H9 (cell line): ENCODE data around the gene EVX2. TPM values are rescaled to one million over a fixed set of nuclear protein-coding genes. Genes with fewer than 3 reads are reported as not detected.

Experiments
- DNase-seq: peaks from one replicate; pipeline ENCODE4 v3.0.0-alpha.2; 2017
- H2AFZ ChIP-seq: one replicate; pipeline ENCODE4 v1.6.1; 2013; ENCODE audit warnings: mild to moderate bottlenecking, low read length, control low read depth, moderate library complexity
- H2AK5ac ChIP-seq: 2 replicates; pipeline ENCODE4 v1.6.1; 2013; ENCODE audit warnings: low read length, control low read depth, mixed read lengths; ENCODE audit not compliant: insufficient read length
- H2BK120ac ChIP-seq: one replicate; pipeline ENCODE4 v1.6.1; 2013; ENCODE audit warnings: low read depth, mild to moderate bottlenecking, low read length, control low read depth, inconsistent platforms; ENCODE audit not compliant: poor library complexity, severe bottlenecking
- H2BK12ac ChIP-seq: 2 replicates; pipeline ENCODE4 v1.6.1; 2013; ENCODE audit warnings: low read length, control low read depth, mixed read lengths, low read depth; ENCODE audit not compliant: insufficient read length
- H2BK15ac ChIP-seq: 2 replicates; pipeline ENCODE4 v1.6.1; 2013; ENCODE audit warnings: low read depth, low read length, control low read depth
- H2BK20ac ChIP-seq: one replicate; pipeline ENCODE4 v1.6.1; 2013; ENCODE audit warnings: low read depth, mild to moderate bottlenecking, low read length, control low read depth, inconsistent platforms; ENCODE audit not compliant: poor library complexity, severe bottlenecking
- H2BK5ac ChIP-seq: 2 replicates; pipeline ENCODE4 v1.6.1; 2013; ENCODE audit warnings: low read length, control low read depth, mixed read lengths; ENCODE audit not compliant: insufficient read length
- H3K14ac ChIP-seq: 2 replicates; pipeline ENCODE4 v1.6.1; 2013; ENCODE audit warnings: low read length, control low read depth; ENCODE audit not compliant: insufficient read depth
- H3K18ac ChIP-seq: 2 replicates; pipeline ENCODE4 v1.6.1; 2013; ENCODE audit warnings: low read depth, mild to moderate bottlenecking, mixed read lengths, low read length, control low read depth; ENCODE audit not compliant: insufficient read length
- H3K23ac ChIP-seq: 2 replicates; pipeline ENCODE4 v1.6.1; 2013; ENCODE audit warnings: low read length, control low read depth, mixed read lengths, low read depth; ENCODE audit not compliant: insufficient read length
- H3K23me2 ChIP-seq: 2 replicates; pipeline ENCODE4 v1.6.1; 2013; ENCODE audit warnings: low read depth, mild to moderate bottlenecking, mixed read lengths, low read length, control low read depth; ENCODE audit not compliant: insufficient read length, poor library complexity, severe bottlenecking
- H3K27ac ChIP-seq: 2 replicates; pipeline ENCODE4 v1.5.1; 2013; ENCODE audit warnings: low read length, control low read depth, mixed read lengths, low read depth; ENCODE audit not compliant: insufficient read length
- H3K27me3 ChIP-seq: 2 replicates; pipeline ENCODE4 v1.6.1; 2013; ENCODE audit warnings: low read length, control low read depth, inconsistent platforms; ENCODE audit not compliant: insufficient read depth
- H3K4ac ChIP-seq: 2 replicates; pipeline ENCODE4 v1.6.1; 2013; ENCODE audit warnings: low read depth, mild to moderate bottlenecking, control low read depth, inconsistent platforms, low read length, moderate library complexity
- H3K4me1 ChIP-seq: 2 replicates; pipeline ENCODE4 v1.6.1; 2013; ENCODE audit warnings: low read length, control low read depth, inconsistent platforms; ENCODE audit not compliant: insufficient read depth
- H3K4me2 ChIP-seq: 2 replicates; pipeline ENCODE4 v1.6.1; 2013; ENCODE audit warnings: low read length, control low read depth, mixed read lengths; ENCODE audit not compliant: insufficient read length, insufficient read depth
- H3K56ac ChIP-seq: 2 replicates; pipeline ENCODE4 v1.6.1; 2013; ENCODE audit warnings: low read depth, mild to moderate bottlenecking, mixed read lengths, low read length, control low read depth; ENCODE audit not compliant: insufficient read length
- H3K79me1 ChIP-seq: 2 replicates; pipeline ENCODE4 v1.6.1; 2013; ENCODE audit warnings: low read depth, mild to moderate bottlenecking, moderate library complexity, low read length, control low read depth, inconsistent platforms; ENCODE audit not compliant: insufficient read depth, poor library complexity, severe bottlenecking
- H3K79me2 ChIP-seq: 2 replicates; pipeline ENCODE4 v1.6.1; 2013; ENCODE audit warnings: low read length, control low read depth, inconsistent platforms; ENCODE audit not compliant: insufficient read depth
- H3K9ac ChIP-seq: 2 replicates; pipeline ENCODE4 v1.6.1; 2013; ENCODE audit warnings: low read length, control low read depth, mixed read lengths; ENCODE audit not compliant: insufficient read length; ENCODE audit errors: extremely low read depth
- H3K9me3 ChIP-seq: one replicate; pipeline ENCODE4 v1.6.1; 2013; ENCODE audit warnings: low read depth, low read length, inconsistent platforms; ENCODE audit not compliant: control insufficient read depth
- H3T11ph ChIP-seq: one replicate; pipeline ENCODE4 v1.6.1; 2013; ENCODE audit warnings: mild to moderate bottlenecking, low read length, control low read depth, inconsistent platforms
- H4K20me1 ChIP-seq: one replicate; pipeline ENCODE4 v1.6.1; 2013; ENCODE audit not compliant: control insufficient read depth, insufficient read length, insufficient read depth
- H4K5ac ChIP-seq: 2 replicates; pipeline ENCODE4 v1.6.1; 2013; ENCODE audit warnings: low read depth, mild to moderate bottlenecking, mixed read lengths, low read length, control low read depth; ENCODE audit not compliant: insufficient read length
- H4K8ac ChIP-seq: replicated peaks from 2 replicates; pipeline ENCODE4 v1.6.1; 2013; ENCODE audit warnings: low read length, control low read depth, mixed read lengths, low read depth; ENCODE audit not compliant: insufficient read length
- H4K91ac ChIP-seq: 2 replicates; pipeline ENCODE4 v1.6.1; 2013; ENCODE audit warnings: low read depth, mild to moderate bottlenecking, moderate library complexity, mixed read lengths, low read length, control low read depth; ENCODE audit not compliant: insufficient read length
- H3K27ac Mint-ChIP-seq, 3 experiments: 2 replicates in 2 of 3; 3 replicates in 1 of 3; pipeline ENCODE4 v1.8.0; 2020 to 2021; ENCODE audit warnings: mixed read lengths in 3 of 3, mild to moderate bottlenecking in 1 of 3, moderate library complexity in 1 of 3
- H3K27me3 Mint-ChIP-seq: 2 replicates; pipeline ENCODE4 v1.8.0; 2021; ENCODE audit warnings: low read depth, mild to moderate bottlenecking, moderate library complexity, mixed read lengths
- H3K36me3 Mint-ChIP-seq, 3 experiments: 2 replicates in 2 of 3; 3 replicates in 1 of 3; pipeline ENCODE4 v1.8.0; 2020 to 2021; ENCODE audit warnings: low read depth in 3 of 3, mixed read lengths in 3 of 3; ENCODE audit not compliant: insufficient read depth in 1 of 3
- H3K4me1 Mint-ChIP-seq, 2 experiments: 2 replicates each; pipeline ENCODE4 v1.8.0; 2020; ENCODE audit warnings: mixed read lengths in 2 of 2
- H3K4me3 Mint-ChIP-seq, 2 experiments: 2 replicates in 1 of 2; 3 replicates in 1 of 2; pipeline ENCODE4 v1.8.0; 2020 to 2021; ENCODE audit warnings: mild to moderate bottlenecking in 2 of 2, mixed read lengths in 2 of 2, moderate library complexity in 1 of 2
- H3K9me3 Mint-ChIP-seq, 2 experiments: 2 replicates in 1 of 2; 3 replicates in 1 of 2; pipeline ENCODE4 v1.8.0; 2020; ENCODE audit warnings: mild to moderate bottlenecking in 2 of 2, mixed read lengths in 2 of 2, moderate library complexity in 1 of 2
- WGBS: extraction: QIAGEN DNeasy Blood & Tissue Kit; methylation state at CpG from one replicate; pipeline ENCODE4 v1.1.7; 2013; ENCODE audit warnings: missing lambda C conversion rate, low lambda C conversion rate, mixed read lengths; ENCODE audit not compliant: insufficient read length; ENCODE audit errors: extremely low coverage; 5-methylcytosine and 5-hydroxymethylcytosine counted together
- total RNA-seq: library from RNA; stranded (reverse); gene quantifications from 2 replicates; pipeline ENCODE4 v1.2.1, GENCODE V29; 2021
- TF ChIP-seq, protein P1 (sequence below): fragments of 200-600 bp; sonication (generic); conservative IDR thresholded peaks from 3 replicates; pipeline ENCODE4 v1.8.0; 2021; ENCODE audit warnings: antibody characterized with exemption, mild to moderate bottlenecking

The EVX2 gene
- total RNA-seq, 1 experiment from 2014 or later: not detected

DNA sequence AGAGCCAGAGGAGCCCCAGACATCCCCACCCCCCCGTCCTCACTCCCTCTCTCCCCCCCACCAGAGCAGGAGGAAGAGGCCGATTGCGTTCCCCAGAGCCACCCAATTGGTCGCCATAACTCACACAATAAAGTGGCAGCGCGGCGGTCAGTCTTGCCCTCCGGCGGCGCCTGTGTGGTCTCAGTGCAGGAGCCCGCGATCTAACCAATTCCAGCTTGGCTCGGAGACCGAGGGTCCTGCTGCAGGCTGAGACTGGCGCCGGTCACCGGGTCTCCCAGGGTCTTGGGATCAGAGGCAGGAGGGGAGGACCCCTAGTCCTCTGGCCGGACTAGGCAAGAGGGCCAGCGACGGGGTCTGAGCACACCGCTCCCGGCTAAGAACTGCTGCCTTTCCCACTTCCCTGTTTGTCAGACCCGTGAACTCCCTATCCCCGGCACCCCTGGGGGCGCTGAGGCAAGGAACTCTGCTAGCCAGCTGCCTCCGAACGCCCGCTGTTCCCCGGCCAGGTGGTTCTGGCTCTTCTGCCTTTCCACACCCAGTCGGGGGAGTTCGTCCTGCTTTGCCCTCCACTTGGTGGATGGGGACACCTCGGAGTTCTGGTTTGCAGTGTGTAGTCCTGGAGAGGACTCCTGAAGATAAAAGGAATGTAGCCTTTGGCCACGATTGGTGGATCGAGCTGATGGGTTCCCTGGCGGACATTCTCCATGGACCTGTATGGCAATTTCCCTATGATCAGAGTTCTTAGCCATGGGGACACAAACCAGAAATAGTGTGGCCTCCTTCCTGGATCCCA lies 14.8 kb upstream of the EVX2 start:
- H3K9ac ChIP-seq: no peak overlapping the region
- no peak overlapping the region for H3K56ac ChIP-seq
- H3K9me3 Mint-ChIP-seq: peaks cover 5 to 27% of the 10 kb centered on the region in 2 experiments
- H2BK20ac ChIP-seq: no peak overlapping the region
- H3K27ac ChIP-seq: no peak overlapping the region
- peak overlapping the region; percentile 63 for H3K4me2 ChIP-seq
- no peak overlapping the region for H3K14ac ChIP-seq
- H3T11ph ChIP-seq: no peak overlapping the region
- H3K23me2 ChIP-seq: peaks cover 5% of the 10 kb centered on the region
- H4K20me1 ChIP-seq: no peaks in the 10 kb centered on the region
- H3K4me1 ChIP-seq: peaks cover 3% of the 10 kb centered on the region; the same call in 1 of the 2 replicates
- DNase-seq: peak; percentile 75
- peak overlapping the region in 1 of 2 experiments; percentile 76; a peak in 3 of 5 replicates for H3K4me3 Mint-ChIP-seq
- peaks cover 99% of the 10 kb centered on the region for H3K27me3 Mint-ChIP-seq
- no peak overlapping the region for H2BK5ac ChIP-seq
- no peak overlapping the region for H2AK5ac ChIP-seq
- no peak overlapping the region for H4K8ac ChIP-seq
- H3K79me1 ChIP-seq: no peaks in the 10 kb centered on the region
- no peak overlapping the region for H4K91ac ChIP-seq
- H3K4me1 Mint-ChIP-seq: peaks cover 24 to 32% of the 10 kb centered on the region in 2 experiments
- no peak overlapping the region for H2BK120ac ChIP-seq
- no peak overlapping the region for H3K27ac Mint-ChIP-seq
- H3K23ac ChIP-seq: no peak overlapping the region
- H2BK15ac ChIP-seq: no peak overlapping the region
- WGBS: no CpG with 5 or more reads among the region's 35 CpGs
- H2BK12ac ChIP-seq: no peak overlapping the region
- no peak overlapping the region for H3K18ac ChIP-seq
- no peak overlapping the region for H2AFZ ChIP-seq
- H3K9me3 ChIP-seq: no peaks in the 10 kb centered on the region
- H3K36me3 Mint-ChIP-seq: no peaks in the 10 kb centered on the region; a peak in 1 of 7 replicates
- no peak overlapping the region for H3K4ac ChIP-seq
- no peak overlapping the region for H4K5ac ChIP-seq
- H3K79me2 ChIP-seq: no peaks in the 10 kb centered on the region
- peaks cover 87% of the 10 kb centered on the region for H3K27me3 ChIP-seq
- TF ChIP-seq, protein P1, sequence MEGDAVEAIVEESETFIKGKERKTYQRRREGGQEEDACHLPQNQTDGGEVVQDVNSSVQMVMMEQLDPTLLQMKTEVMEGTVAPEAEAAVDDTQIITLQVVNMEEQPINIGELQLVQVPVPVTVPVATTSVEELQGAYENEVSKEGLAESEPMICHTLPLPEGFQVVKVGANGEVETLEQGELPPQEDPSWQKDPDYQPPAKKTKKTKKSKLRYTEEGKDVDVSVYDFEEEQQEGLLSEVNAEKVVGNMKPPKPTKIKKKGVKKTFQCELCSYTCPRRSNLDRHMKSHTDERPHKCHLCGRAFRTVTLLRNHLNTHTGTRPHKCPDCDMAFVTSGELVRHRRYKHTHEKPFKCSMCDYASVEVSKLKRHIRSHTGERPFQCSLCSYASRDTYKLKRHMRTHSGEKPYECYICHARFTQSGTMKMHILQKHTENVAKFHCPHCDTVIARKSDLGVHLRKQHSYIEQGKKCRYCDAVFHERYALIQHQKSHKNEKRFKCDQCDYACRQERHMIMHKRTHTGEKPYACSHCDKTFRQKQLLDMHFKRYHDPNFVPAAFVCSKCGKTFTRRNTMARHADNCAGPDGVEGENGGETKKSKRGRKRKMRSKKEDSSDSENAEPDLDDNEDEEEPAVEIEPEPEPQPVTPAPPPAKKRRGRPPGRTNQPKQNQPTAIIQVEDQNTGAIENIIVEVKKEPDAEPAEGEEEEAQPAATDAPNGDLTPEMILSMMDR: no peak
